ENCODE results near the gene KIR2DL4.
"Not testable (repeated sequence)": the region's sequence is repeated elsewhere in the genome, so short reads cannot be mapped to it uniquely, and the experiment has no call there.

GRCh38 chr19:54775095-54775815 is 28.2 kb upstream of the KIR2DL4 start:
- TF ChIP-seq CTCF (conservative IDR thresholded peaks at IDR 0.05 in 1 of 2, IDR thresholded peaks at IDR 0.05 in 1 of 2; ENCODE audit: extremely low read depth in 1 of 2, insufficient read depth in 1 of 2, low read depth in 1 of 2, low read length in 2 of 2); EZH2 (IDR thresholded peaks at IDR 0.05; ENCODE audit: borderline replicate concordance, low read length): not testable (repeated sequence)

All from mammary epithelial cell (primary cell).